Nucleus accumbens (tissue), 56 donors: Measurements from ENCODE around the gene ZNF624.

Experiments
- DNase-seq, 56 donors: peaks; one replicate each; lab custom pipeline; 2025; lab: John Stamatoyannopoulos, UW

Gene ZNF624

DNA sequence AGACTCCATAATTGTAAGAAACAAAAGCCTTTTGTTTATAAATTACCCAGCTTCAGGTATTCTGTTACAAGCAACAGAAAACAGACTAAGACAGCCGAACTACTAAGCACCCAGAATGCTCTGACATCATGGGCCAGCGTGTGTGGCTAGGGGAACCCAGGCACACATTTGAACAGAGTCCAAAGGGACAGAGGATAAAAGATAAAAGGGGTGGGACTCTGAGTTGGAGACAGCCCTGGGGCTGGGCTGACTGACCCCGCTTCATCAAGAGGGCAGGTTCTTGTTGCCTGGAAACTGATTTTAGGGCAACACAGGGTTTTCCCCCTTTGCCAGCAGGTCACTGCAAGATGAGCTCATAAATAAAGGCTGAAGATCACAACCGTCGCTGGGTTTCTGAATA is 54.1 kb downstream of the ZNF624 start:
- DNase-seq, result no peak

DNA sequence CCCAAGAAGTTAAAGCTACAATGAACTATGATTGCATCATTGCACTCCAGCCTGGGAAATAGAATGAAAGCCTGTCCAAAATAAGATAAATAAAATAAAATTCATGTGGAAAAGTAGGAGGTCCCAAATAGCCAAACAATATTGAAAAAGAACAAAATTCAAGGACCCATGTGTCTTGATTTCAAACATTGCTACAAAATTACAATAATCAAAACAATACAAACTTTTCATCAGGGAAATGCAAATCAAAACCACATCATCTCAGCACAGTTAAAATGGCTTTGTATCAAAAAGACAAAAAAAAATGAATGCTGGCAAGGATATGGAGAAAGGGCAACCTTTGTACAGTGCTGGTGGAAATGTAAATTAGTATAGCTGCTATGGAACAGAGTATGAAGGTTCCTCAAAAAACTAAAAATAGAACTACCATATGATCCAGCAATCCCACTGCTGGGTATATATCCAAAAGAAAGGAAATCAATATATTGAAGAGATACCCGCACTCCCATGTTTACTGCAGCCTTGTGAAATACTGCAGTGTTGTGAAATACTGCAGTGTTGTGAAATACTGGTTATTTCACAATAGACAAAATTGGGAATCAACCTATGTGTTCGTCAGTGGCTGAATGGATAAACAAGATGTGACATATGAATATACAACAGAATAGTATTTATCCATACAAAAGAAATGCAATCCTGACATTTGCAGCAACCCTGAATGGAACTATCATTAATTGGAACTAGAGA is 60.1 kb downstream of the ZNF624 start:
- DNase-seq, result no peak

DNA sequence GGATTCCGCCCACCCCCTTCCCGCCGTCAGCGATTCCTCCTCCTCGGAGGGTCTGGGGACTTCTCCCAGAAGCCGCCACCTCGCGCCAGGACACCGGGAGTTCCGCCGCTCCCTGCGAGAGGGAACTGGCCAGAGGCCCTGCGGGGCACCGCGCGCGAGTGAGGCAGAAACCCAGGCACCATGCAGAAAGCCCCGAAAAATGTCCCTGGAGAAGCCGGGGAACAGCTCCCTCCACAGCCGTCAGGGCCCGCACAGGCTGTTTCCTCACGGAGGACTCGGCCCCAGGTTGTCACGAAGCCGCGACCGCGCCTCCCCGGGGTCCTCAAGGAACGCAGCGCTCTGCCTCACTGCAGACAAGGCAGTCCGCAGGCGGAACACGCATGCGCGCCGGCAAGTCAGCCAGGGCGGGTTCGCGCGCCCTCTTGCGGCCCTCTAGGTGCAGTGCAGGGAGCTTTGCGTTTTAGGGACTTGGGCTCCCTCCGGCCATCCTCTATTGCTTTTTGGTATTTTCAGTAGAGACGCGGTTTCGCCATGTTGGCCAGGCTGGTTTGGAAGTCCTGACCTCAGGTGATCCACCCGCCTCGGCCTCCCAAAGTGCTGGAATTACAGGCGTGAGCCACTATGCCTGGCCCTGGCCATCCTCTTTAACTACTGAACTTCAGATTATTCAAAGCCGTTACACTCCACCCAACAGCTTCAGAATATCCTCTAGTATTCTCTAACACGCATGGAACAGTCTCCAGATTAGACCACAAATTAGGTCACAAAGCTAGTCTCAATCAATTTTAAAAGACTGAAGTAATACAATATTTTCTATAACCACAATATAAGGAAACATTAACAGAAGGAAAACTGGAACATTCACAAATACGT is 64.3 kb downstream of the ZNF624 start:
- DNase-seq, result peak in 55 of 56 donors; percentile 26 to 96 (median 84)

DNA sequence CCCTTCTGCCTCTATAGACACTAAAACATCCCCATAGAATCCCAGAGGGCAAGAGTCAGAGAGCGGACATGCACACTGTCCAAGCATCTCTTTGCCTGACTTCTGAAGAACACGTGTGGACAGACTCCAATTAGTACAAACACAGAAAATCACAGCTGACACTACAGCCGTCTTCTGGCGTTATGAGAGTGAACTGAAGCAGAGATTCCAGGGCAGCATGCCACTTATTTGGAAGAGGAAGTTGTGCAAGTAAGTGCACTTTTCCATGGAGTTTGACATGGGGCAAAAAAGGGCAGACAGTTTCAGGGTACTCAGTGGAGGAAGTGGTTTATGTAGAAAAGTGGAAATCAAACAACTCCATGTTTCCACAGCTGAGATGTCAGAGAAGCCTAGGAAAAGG is 67.9 kb downstream of the ZNF624 start:
- no peak for DNase-seq

DNA sequence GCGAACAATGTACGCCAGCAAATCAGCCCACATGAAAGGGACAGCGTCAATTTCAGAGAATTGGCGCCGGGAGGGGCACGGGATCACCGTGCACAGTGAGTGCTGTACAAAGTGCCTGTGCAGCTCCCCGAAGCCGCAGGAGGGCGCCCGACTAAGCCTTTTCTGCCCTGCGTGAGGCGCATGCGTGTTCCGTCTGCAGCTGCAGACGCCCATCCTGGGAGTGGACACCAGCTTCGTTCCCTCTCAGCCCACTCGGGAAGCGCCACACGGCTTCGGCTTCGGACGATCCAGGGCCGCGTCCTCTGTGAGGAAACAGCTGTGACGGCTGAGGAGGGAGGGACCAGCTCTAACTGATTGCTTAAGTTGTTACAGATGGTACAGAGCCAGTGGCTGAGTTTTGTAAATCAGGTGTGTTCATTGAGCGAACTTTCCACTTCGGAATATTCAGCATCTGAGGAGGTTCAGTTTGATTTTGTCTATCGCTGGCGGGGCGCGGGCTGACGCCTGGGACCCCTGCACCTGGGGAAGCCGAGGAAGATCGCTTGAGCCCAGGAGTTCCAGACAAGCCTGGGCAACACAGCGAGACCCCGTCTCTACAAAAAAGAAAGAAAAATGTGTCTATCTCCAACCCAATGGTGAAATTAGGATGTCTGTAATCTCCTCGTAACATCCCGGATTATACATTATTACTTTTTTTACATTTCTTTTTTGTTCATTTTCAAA is 69.2 kb downstream of the ZNF624 start:
- DNase-seq, result peak; percentile 18 to 97 (median 86)

DNA sequence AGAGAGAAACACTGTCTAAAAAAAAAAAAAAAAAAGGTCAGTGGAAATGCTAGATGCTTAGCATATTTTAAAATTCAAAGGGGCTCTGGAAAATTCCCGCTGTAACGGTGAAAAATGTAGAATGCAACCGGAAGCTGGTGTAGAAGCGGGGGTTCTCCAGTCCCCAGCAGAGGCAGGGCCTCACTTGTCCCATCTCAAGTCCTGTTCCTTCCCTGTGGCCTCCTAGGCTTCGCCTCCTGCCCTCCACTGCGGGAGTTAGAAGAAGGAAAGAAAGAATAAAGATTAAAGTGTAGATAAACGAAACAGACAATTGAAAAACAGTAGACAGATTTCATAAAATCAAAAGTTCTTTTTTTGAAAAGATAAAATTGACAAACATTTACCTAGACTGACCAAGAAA is 69.9 kb downstream of the ZNF624 start:
- DNase-seq, result peak in 2 of 56 donors; percentile 1

DNA sequence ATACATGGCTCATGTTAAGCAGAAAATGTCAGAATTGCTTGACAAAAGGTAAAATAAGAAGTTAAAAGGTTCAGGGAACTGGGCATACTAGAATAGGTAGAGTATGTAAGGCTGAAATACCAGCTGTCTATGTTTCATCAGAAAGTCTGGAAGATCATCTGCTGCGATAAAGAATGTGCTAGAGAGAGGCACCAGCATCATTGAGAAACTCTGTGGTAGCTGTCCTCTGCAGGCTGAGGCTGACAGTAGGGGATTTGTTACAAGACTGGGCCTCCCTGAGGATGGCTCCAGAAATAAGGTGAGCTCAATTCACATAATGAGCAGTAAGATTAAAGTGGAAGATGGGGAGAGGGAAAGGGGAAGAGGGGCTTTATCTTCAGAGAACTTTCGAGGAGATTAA is 80.2 kb downstream of the ZNF624 start:
- no peak for DNase-seq
